Inferior parietal cortex (tissue), 1 donor: ENCODE measurements around the gene AMHR2.

Experiments
- DNase-seq: peaks from one replicate; pipeline ENCODE4 v3.0.0-alpha.2; 2016; ENCODE audit errors: extremely low spot score

The AMHR2 gene

GRCh38 chr12:53480491-53481442 is 57.1 kb downstream of the AMHR2 start:
- DNase-seq, result no peak
